Measurements from ENCODE around the gene KIF21B.

The KIF21B gene

DNA sequence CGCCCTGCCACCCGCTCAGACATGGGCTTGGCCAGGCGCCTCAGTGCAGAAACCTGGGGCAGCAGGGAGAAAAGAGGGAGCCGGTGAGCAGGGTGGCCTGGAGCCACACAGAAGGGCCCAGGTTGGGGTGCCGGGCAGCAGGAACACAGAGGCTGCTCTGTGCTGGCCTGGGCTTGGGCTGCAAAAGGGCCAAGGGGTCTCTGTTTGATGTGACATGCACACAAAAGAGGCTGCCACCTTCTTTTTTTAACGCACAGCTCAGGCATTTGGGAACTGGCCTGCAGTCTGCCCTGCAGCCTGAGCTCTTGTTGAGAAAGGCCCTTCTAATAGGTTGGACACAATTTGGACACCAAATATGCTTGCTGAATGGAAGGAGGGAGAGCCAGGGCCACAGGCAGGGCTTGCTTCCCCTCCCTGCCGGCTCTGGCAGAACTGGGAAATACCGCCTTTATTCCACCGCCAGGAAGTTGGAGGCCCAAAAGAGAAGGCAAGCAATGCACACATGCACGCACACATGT, 32.4 kb downstream of the KIF21B start:
- no peak for DNase-seq

DNA sequence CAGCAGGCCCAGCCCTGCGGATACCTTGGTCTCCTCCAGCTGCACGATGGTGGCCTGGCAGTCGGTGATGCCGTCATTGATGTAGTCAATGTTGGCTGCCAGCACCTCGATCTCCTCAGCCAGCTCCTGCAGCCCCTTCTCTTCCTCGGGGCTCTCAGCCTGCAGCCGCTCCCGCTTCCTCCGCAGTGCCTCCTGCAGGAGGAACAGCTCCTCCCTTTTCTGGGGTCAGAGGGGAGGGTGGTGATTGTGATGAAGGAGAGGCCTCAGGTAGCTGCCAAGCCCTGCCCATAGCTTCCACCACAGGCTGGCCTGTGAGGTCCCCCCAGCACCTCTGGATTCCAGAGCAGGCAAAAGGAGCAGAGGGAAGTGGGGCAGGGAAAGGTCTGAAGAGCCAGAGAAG, 33.4 kb downstream of the KIF21B start:
- DNase-seq: no peak

DNA sequence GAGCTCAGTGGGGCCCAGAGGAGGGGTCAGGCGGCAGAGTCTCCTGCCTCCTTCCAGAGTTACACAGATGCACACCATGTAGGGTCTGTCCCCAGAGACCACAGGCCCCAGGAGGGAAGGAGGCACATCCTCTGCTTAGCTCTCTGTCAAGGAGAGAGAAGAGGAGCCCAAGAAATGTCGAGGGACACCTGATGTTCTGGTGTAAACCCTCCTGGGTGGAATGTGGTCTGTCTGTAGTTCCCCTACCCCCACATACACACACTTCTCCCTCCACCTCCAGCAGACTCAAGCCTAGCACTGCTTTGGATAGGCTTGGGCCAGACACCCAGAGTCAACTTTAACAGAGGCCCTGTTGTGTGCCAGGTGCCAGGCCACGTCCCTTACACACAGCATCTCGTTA, 34.2 kb downstream of the KIF21B start:
- no peak for DNase-seq

DNA sequence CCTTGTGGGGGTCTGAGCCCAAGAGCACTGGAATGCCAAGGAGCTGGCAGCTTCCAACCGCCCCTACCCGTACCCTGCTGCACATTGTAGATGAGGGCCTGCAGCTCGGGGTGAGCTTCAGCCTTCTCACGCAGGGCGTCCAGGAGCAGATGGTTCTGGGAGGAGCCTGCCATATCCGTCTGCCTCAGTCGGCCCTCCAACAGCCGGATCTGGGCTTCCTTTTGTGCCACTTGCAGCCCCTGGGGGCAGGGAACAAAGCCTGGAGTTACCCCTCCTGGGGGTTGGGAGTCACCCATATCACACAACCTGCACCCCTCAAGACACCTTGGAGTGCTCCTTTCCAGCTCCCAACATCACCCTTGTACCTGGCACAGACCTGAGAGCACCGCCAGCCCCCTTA, 34.8 kb downstream of the KIF21B start:
- DNase-seq: no peak

DNA sequence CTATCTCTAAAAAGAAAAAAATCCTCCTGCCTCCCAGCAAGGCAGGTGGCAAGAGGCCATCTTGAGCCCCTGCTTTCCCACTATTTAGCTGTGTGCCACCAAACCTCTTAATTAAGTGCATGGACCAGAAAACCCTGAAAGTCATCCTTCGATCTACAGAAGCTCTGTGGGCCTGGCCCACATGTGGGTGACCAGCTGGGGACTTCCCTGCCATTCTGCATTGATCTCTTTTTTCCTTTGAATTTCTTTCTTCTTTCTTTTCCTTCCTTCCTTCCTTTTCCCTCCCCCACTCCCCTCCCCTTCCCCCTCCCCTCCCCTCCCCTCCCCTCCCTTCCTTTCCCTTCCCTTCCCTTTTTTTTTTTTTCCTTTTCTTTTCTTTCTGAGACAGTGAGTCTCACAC, 38.0 kb downstream of the KIF21B start:
- DNase-seq: no peak

DNA sequence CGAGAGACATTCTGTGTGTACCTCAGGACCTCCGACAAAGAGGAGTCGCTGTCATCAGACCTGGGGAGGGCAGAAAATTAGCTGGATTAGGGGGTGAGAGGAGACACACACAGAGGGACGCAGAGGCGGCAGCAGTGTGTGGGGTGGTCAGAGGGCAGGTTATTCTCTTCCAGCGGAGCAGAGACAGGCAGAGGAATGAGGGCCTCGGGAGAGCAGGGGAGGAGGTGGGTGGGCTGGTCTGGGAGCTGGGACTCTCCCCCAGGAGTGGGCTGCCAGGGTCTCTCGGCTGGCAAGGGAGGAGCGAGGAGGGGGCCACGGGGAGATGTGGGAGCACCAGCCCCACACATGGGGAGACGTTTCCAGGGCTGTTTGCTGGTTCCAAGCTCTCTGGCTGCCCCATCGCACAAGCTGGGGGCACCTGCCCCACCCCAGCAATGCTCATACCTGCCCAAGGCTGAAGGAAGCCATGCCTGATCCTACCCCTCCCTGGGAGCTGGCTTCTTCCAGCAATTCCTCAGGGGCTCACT, 40.4 kb downstream of the KIF21B start:
- no peak for DNase-seq

DNA sequence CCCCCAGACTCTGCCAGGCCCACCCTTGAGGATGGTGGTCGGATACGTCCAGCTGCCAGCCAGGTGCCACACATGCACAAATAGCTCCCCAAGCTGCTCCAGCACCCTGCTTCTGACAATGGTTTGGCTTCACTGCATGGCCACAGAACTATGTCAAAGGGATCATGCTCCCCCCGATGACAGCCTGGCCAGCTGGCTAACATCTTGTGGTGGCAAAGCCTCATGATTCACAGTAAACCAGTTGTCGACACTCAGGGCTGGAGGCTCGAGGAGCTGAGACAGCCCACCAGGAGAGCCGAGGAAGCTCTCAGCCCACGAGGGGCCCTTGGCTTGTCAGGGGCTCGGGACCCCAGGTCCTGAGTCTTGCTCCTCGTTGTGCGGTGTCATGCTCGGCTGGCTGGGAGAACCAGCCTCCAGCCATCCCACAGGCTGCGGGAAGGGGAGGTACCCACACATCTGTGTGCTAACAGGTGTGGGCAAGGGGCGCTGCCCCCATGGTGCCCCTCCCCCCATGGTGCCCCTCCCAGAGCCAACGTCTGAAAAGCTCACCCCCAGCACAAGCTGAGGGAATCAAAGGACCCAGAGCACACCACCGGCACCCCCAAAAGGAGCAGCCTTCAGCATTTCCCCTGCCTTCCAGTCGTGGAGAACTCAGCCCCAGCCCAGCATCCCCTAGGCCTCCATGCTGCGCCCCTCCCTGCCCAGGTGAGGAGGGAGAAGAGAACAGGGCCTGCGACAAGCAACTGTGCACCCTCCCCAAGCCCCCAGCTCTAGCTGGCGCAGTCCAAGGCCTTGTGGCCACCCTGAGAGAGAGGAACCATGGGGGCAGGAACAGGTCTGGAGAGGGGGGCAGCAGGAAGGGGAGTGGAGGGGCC, 41.2 kb downstream of the KIF21B start:
- no peak for DNase-seq

DNA sequence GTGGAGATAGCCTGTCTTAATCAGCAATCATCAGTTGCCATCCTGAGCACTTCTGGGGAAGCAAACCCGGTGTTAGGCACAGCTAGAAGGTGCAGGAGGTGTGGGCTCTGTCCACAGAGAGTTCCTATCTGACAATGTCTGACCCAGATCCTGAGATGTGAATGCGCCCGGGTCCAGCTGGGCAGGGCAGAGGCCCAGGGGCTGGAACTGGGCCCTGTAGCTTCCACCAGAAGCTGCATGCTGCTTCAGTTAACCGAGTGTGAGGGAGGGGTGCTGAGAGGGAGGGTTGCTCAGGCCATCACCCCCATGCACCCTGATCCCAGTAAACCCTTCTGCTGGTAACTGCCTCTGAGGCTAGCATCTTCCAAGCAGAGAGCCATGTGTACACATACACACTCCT, 42.2 kb downstream of the KIF21B start:
- no peak for DNase-seq

DNA sequence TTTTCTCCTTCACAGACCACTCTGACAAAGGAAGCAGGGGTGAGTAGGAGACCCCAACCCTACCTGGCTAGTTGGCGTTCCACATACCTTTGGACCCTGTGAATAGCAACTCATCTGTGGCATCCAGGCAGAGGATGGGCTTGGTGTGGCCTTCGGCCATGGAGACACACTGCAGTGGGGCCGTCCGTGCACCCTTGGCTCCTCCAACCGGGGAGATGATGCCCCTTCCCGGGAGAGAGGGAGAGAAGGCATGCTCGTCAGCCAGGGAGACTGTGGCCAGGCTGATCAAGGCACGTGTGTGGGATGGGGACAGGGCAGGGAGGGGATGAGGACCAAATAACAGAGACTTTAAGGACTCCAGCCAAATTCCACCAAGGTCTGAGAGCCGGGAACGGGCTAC, 42.6 kb downstream of the KIF21B start:
- DNase-seq: no peak

DNA sequence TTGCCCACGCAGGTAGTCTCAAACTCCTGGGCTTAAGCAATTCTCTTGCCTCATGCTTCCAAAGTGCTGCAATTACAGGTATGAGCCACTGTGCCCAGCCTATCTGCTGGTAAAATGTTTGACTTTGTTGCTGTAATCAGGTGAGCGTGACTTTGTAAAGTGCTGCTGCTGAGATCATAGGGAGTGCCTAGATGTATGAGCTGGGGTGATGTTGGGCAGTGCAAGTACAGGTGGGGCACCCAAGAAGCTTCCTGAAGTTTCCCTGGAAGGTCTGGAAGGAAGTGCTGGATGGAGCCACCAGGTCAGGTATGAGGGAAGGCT, 43.1 kb downstream of the KIF21B start:
- DNase-seq: no peak

DNA sequence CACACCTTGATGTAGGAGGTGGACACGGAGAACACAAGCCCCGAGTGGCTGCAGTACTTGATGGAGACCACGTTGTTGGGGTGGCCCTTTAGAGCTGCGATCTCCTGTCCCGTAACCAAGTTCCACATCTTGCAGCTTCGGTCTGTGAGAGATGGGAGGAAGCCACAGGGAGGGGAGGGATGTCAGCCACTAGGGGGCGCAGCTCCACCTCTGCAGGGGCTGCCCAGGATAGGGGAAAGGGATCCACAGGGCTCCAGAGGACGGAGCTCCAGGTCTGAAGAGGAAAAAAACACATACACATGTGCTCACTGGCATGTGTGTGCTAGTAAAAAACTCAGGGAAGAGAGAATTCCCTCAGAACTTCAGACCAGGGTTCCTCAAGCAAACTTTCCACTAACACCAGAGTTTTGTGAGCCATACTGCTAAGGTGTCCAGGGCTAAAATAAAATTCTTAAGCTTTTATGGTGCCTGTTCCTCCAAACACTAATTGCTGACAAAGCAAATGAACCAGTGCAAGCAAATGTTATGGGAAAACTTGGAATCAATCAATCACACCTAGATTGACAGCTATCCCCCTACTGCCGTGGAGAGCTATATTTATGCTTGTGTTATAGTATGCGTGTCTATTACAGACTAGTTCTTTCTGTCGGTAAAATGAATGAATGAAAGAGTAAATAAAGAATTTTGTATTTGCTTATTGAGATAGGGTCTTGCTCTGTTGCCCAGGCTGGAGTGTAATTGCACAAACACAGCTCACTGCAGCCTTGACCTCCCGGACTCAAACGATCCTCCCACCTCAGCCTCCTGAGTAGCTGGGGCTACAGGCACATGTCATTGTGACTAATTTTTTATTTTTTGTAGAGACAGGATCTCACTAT, 43.7 kb downstream of the KIF21B start:
- DNase-seq: no peak

DNA sequence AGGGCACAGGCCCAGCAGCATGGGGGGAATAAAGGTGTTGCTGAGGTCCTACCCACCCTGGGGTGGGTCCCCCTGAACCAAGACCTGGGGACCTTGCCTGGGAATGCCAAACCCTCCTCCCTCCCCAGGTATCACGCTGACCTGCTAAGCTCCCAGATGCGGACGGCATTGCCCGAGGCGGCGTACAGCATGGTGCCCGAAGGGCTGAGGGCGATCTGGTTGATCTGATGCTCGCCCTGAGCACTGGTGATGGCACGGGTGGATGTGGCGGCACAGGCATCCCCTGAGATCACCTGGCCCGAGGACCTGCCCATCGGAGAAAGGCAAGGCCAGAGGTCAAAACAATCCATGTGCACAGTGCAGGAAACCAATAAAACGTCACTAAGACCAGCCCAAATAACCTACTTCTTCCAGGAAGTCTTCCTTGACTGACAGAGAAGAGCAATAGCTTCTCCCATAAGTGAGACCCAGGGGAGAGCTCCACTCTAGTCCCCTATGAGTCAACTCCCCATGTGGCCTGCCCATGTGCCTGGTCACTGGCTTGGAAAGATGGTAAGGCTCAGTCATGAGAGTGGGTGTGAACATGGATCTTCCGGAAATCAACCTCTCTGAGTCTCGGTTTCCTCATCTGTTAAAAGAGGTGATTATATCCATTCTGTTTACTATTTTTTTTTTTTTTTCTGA, 46.3 kb downstream of the KIF21B start:
- DNase-seq: no peak

DNA sequence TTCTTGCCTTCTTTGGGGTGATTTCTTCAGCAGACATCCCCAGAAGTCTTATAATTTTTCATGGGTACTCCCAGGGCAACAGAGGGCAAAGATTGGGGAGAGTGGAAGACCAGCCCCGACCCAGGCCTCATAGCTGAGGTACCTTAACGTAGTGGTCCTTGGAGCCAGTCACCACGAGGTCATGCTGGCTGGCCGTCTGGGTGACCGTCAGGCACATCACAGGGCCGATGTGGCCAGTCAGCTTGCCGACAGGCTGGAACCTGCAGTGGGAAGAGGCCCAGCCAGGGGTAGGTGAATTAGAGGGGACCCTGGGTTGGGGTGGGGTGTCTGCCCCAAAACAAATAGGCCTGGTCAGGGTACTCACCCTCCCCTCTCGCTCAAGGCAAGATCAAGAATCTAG, 46.9 kb downstream of the KIF21B start:
- DNase-seq: no peak

DNA sequence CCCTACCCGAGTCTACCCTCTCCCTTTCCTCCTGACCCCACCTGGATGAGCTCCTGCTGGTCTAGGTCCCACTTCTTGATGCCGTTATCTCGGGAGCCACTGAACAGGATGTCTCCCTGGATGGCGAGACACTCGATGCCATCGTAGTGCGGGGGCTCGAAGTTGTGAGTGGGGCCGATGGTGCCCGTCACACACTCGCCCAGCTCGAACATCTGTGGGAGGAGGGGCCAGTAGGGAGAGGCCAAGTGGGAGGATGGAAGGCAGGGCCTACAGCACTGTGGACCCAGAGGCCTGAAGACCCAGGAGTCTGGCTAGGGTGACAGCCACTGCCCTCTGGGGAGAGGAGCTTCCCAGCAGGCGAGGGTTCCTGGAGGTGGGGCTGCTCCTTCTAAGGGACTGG, 48.1 kb downstream of the KIF21B start:
- no peak for DNase-seq

DNA sequence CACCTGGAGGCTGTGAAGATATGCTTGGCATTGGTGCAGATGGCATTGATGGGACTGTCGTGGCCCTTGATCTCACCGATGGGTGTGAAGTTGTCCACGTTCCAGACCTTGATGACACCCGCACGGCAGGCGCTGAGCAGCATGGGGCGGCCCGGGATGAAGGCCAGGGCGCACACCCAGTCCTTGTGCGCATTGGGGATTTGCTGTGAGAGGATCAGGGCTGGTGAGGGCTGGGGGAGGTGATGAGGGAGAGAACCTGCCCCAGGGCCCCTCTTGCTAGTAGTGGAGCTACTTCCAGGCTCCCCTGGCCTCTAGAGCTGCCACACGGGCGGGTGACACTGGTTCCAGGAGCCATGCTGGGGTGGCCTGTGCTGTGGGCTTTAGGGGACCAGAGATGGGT, 48.8 kb downstream of the KIF21B start:
- DNase-seq: no peak

DNA sequence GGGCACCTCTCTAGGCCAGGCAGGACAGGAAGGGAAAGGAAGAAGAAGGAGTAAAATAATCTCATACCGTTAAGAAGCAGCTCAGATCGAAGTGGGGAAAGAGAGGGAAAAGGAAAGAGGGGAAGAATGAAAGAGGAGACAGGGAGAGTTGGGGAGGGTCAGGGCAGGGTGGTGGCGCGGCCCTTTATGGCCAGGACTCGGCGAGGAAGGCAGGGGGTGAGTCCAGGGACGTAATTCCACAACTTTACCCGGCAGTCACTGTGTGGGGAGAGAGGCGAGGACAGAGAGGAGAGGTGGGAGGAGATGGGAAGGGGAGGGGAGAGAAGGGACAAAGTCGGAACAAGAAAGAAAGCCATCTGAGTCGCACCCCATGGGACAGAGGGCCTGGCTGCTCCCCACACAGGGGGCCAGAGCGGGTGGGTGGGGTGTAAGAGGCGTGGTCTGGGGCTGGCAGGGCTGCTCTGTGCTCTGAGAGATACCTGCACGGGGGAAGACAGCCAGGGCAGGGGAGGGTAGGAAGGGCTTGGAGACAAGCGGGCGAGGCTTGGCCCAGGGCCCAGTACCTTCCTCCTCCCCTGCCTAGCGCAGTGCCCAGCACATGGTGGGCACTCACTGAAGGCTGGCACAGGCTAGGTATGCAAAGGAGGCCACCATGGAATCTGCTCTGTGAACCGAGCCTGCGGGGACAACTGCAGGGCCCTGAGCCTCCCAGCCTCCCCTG, 49.4 kb downstream of the KIF21B start:
- DNase-seq: no peak

DNA sequence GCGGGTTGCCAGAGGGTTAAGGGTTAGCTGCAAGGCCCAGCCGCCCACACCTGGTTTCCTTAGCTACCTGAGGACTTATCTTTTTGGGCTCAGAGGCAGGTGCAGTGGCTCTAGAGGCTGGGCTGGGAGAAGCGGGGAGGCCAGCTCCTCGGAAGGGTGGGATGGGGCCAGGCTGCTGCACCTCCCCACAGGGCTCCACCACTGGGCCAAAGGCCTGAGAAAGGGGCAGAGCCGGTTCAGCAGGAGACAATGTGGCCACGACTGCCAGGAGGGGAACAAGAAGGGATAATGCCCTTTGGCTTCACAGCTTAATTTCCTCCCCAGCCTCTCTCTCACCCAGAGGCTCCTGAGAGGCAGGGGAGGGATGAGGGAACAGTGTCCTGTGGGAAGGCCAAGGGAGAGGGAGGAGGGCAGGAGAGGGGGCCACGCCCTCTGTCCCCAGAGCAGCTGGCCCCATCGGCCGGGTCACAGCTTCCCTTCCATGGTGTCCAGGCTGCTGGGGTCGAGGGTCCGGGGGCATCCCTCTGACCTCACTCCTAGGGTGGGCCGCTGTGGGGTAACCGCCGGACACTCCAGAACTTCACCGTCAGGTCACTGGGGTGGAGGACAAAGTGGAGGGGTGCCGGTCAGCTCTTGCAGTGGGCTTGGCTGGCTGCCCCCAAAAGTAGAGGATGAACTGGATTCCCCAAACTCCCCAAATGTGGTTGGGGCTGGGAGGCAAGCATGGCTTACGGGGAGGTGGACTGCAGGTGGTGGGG, 50.4 kb downstream of the KIF21B start:
- no peak for DNase-seq

DNA sequence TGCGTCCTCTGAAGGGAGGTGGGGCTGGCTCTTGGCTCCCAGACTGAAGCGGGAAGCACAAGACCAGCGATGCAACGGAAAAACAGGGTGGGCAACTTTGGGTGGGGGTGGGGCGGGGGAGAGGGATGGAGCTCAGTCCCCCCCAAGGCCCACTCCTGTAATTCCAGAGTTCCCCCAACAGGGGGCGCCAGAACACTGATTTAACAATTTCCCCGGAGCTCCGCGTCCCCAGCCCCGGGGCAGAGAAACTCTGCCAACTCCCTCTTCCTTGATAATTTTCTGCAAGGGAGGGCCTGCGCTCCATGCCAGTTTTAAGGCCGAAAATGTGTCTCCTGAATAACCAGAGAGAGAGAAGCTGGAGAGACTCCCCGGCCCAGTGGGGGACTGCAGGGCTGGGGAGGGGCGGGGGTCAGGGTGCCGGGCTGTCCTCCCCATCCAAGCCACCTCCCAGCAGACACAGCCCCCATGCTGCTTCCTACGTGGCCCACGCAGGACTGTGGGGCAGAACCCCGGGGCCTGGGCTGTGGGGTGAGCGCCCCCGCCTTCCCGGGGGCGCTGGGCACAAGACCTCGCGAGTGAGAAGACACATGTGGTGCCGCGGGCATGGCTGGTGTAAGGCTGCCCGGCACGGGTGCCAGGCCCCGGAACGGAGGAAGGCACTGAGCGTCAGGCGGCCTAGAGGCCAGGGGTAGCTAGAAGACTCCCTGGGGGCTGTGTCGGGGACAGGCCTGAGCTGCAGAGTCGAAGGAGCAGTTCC, 51.4 kb downstream of the KIF21B start:
- peak; percentile 12 for DNase-seq

DNA sequence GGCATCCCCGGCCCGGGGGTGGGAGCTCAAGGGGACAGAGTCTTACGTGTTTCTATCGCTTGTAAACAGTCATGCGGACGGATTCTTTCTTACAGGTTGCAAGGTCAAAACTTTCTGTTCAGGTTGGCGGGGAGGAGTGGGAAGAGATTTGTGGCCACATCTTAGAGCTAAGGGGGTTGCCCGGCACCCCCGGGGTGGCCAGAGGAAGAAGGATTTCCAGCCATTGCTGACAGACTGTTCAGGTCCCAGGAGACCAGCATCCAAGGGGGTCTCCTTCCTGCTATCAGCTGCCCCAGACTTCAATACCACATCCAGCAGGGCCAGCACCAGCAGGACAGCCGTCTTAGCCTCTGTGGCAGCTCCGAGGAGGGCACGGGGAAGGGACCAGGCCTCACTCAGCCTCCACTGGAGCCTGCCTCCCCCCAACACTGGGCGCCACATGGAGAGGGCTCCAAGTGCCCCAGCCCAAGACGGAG, 52.0 kb downstream of the KIF21B start:
- no peak for DNase-seq

DNA sequence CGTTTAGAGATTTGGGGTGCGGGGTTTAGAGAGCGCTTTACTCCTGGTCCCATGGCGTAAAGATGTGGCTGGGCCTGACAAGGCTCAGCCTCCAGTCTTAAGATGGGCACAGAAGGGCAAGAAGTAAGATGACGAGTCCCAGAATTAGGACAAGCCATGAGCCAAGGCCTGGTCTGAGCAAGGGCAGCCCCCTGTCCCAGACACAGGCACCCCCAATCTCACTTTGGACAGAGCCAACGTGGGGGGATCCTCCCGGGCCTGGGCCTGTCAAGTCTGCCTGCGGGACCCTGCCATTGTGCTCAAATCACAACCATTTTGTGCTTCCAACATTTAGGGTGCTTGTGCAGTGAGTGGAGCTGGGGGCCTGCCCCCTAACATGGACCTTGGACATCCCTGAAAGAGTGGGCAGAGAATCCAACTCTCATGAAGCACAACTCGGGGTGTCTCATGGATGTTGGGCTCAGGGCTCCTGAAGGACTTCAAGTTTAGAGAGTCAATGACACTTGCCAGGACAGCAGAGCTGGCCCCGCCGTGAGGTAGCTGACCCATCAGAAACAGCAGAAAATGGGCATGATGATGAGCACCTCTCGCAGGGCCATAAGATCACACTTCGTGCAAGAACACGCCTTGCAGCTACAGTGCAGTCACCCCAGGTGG, 52.6 kb downstream of the KIF21B start:
- no peak for DNase-seq

All from NCI-H748 treated with DMSO at 0.1 percent for 48 hours (cell line).